HepG2 (cell line): Measurements from ENCODE around the gene FILIP1. TPM values are rescaled to one million over a fixed set of nuclear protein-coding genes. Genes with fewer than 3 reads are reported as not detected.

Experiments
- ATRX ChIP-seq: sonication (generic); formaldehyde crosslinking; IDR thresholded peaks from 2 replicates; pipeline ENCODE4 v1.4.0; 2020; ENCODE audit warnings: missing genetic modification reagents, borderline replicate concordance
- DMAP1 ChIP-seq: IDR thresholded peaks from 2 replicates; pipeline ENCODE4 v1.6.1; 2016
- FOXM1 ChIP-seq: sonication (generic); formaldehyde crosslinking; IDR thresholded peaks from 2 replicates; pipeline ENCODE4 v1.5.0; 2020; ENCODE audit warnings: missing genetic modification reagents
- GTF2F1 ChIP-seq: fragments of 150-350 bp; IDR thresholded peaks from 2 replicates; pipeline ENCODE4 v1.6.1; 2014; ENCODE audit warnings: low read length
- MAFK ChIP-seq, 2 experiments: IDR thresholded peaks in 1 of 2; conservative IDR thresholded peaks in 1 of 2; 2 replicates each; pipeline ENCODE4 v1.6.1; 2011; ENCODE audit warnings: improper control_type of control experiment in 2 of 2, low read length in 2 of 2
- NFE2L1 ChIP-seq: sonication (generic); formaldehyde crosslinking; IDR thresholded peaks from 2 replicates; pipeline ENCODE4 v1.4.0; 2020; ENCODE audit warnings: missing genetic modification reagents, mild to moderate bottlenecking, borderline replicate concordance
- RFX1 ChIP-seq: fragments of 450-650 bp; IDR thresholded peaks from 2 replicates; pipeline ENCODE4 v1.6.1; 2017
- RXRA ChIP-seq: sonication (generic); formaldehyde crosslinking; IDR thresholded peaks from 2 replicates; pipeline ENCODE4 v1.5.1; 2020; ENCODE audit warnings: missing genetic modification reagents
- TBX3 ChIP-seq: fragments of 450-650 bp; IDR thresholded peaks from 2 replicates; pipeline ENCODE4 v1.6.1; 2017; ENCODE audit warnings: antibody characterized with exemption, mild to moderate bottlenecking, inconsistent platforms, borderline replicate concordance
- ZBTB1 ChIP-seq: sonication (generic); formaldehyde crosslinking; IDR thresholded peaks from 2 replicates; pipeline ENCODE4 v1.4.0; 2020; ENCODE audit warnings: missing genetic modification reagents, borderline replicate concordance
- ZNF234 ChIP-seq: sonication (generic); formaldehyde crosslinking; conservative IDR thresholded peaks from 2 replicates; pipeline ENCODE4 v1.5.1; 2020; ENCODE audit warnings: mild to moderate bottlenecking, missing genetic modification reagents
- ZNF280B ChIP-seq: sonication (generic); formaldehyde crosslinking; IDR thresholded peaks from 2 replicates; pipeline ENCODE4 v1.5.0; 2020; ENCODE audit warnings: missing genetic modification reagents, mild to moderate bottlenecking, borderline replicate concordance
- polyA plus RNA-seq, 8 experiments: library from polyadenylated mRNA; depleted of rRNA in 3 of 8; stranded (reverse) in 7 of 8; unstranded in 1 of 8; fragments of >200 nt; fragmentation: Illumina TruSeq in 4 of 8; extraction: Trizol in 4 of 8; gene quantifications; 2 replicates each; pipeline versions ENCODE4 v1.2.1 to v1.2.3, GENCODE V29; 2011 to 2016; ENCODE audit warnings: low read depth in 4 of 8, missing spikeins in 1 of 8, mixed read lengths in 1 of 8; ENCODE audit not compliant: insufficient read depth in 1 of 8
- total RNA-seq, 5 experiments: library from RNA; depleted of rRNA; stranded (reverse); fragments of >200 nt; fragmentation: Illumina TruSeq; extraction: Trizol; gene quantifications; 2 replicates each; pipeline ENCODE4 v1.2.3, GENCODE V29; 2016; ENCODE audit warnings: low read depth in 1 of 5
- TF ChIP-seq, protein P1 (sequence below): sonication (generic); formaldehyde crosslinking; IDR thresholded peaks from 2 replicates; pipeline ENCODE4 v1.9.0; 2022; ENCODE audit warnings: low read depth, missing genetic modification reagents
- TF ChIP-seq, protein P2 (sequence below): IDR thresholded peaks from 2 replicates; pipeline ENCODE4 v1.6.1; 2016; ENCODE audit warnings: low read depth, missing genetic modification reagents, missing compliant biosample characterization
- TF ChIP-seq, protein P3 (sequence below), 2 experiments: sonication (generic) in 1 of 2; formaldehyde crosslinking in 1 of 2; IDR thresholded peaks; 2 replicates each; pipeline versions ENCODE4 v1.4.0 to v1.6.1; 2016 to 2020; ENCODE audit warnings: borderline replicate concordance in 1 of 2, low read depth in 1 of 2, mild to moderate bottlenecking in 1 of 2, missing genetic modification reagents in 1 of 2

The FILIP1 gene
- total and polyA plus RNA-seq, 2 of the 13 experiments (the other 11 are each of a cell fraction or from before 2014, with no cell fraction given): not detected

DNA sequence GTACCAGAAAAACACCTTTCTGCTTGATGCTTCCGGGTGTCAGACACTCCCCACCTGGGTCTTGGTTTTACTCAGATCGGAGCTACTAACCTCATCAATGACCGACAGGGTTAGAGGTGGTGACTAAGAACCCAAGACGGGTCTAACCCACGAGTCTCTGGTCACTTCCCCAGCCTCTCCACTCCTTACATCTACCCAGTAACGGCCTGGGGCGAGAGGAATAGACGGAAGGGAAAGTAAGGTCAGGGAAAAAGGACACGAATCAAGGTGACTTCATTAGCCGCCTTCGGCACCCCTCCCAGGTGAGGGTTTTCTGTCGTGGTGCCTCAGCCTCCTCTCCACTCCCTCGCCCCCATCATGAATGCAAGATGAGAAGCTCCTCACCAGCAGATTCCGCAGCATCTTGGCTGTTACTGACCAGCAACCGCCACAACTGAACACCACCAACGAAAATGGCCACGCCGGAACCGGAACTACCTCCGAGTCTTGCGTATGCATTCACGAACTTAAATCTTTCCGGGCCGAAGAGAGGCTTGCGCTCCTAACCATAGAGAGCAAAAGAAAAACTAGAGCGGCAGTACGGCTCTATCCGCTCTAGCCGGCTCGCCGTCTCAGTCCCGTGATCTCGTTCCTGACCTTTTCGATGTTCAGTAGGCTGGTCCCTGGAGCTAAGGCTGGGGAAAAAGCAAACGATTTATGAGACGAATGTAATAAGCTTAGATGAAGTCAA is 250.1 kb downstream of the FILIP1 start, which contains the start of gene COX7A2 (continued):
- TF ChIP-seq, protein P1, sequence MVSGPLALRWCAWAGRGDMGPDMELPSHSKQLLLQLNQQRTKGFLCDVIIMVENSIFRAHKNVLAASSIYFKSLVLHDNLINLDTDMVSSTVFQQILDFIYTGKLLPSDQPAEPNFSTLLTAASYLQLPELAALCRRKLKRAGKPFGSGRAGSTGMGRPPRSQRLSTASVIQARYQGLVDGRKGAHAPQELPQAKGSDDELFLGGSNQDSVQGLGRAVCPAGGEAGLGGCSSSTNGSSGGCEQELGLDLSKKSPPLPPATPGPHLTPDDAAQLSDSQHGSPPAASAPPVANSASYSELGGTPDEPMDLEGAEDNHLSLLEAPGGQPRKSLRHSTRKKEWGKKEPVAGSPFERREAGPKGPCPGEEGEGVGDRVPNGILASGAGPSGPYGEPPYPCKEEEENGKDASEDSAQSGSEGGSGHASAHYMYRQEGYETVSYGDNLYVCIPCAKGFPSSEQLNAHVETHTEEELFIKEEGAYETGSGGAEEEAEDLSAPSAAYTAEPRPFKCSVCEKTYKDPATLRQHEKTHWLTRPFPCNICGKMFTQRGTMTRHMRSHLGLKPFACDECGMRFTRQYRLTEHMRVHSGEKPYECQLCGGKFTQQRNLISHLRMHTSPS (CRISPR knock-in tag): no peak
- TF ChIP-seq ZNF280B (CRISPR knock-in tag) (peak; percentile 66; the same call in 1 of the 2 replicates), RXRA (peak; percentile 71), GTF2F1 (no peak; the same call in 1 of the 2 replicates), RFX1 (no peak), ZBTB1 (CRISPR knock-in tag) (no peak), TBX3 (no peak), NFE2L1 (CRISPR knock-in tag) (no peak), FOXM1 (CRISPR knock-in tag) (no peak), MAFK (conservative IDR thresholded peaks at IDR 0.05 in 1 of 2, IDR thresholded peaks at IDR 0.05 in 1 of 2; ENCODE audit: low read length in 2 of 2) (no peak), DMAP1 (CRISPR knock-in tag) (peak; percentile 78; the same call in 1 of the 2 replicates), ATRX (CRISPR knock-in tag) (no peak), ZNF234 (no peak)
- TF ChIP-seq, protein P2, sequence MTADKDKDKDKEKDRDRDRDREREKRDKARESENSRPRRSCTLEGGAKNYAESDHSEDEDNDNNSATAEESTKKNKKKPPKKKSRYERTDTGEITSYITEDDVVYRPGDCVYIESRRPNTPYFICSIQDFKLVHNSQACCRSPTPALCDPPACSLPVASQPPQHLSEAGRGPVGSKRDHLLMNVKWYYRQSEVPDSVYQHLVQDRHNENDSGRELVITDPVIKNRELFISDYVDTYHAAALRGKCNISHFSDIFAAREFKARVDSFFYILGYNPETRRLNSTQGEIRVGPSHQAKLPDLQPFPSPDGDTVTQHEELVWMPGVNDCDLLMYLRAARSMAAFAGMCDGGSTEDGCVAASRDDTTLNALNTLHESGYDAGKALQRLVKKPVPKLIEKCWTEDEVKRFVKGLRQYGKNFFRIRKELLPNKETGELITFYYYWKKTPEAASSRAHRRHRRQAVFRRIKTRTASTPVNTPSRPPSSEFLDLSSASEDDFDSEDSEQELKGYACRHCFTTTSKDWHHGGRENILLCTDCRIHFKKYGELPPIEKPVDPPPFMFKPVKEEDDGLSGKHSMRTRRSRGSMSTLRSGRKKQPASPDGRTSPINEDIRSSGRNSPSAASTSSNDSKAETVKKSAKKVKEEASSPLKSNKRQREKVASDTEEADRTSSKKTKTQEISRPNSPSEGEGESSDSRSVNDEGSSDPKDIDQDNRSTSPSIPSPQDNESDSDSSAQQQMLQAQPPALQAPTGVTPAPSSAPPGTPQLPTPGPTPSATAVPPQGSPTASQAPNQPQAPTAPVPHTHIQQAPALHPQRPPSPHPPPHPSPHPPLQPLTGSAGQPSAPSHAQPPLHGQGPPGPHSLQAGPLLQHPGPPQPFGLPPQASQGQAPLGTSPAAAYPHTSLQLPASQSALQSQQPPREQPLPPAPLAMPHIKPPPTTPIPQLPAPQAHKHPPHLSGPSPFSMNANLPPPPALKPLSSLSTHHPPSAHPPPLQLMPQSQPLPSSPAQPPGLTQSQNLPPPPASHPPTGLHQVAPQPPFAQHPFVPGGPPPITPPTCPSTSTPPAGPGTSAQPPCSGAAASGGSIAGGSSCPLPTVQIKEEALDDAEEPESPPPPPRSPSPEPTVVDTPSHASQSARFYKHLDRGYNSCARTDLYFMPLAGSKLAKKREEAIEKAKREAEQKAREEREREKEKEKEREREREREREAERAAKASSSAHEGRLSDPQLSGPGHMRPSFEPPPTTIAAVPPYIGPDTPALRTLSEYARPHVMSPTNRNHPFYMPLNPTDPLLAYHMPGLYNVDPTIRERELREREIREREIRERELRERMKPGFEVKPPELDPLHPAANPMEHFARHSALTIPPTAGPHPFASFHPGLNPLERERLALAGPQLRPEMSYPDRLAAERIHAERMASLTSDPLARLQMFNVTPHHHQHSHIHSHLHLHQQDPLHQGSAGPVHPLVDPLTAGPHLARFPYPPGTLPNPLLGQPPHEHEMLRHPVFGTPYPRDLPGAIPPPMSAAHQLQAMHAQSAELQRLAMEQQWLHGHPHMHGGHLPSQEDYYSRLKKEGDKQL (CRISPR knock-in tag): 0 out of 2 replicates have a peak, but pooled peaks have one; percentile 24
- TF ChIP-seq, protein P3, sequence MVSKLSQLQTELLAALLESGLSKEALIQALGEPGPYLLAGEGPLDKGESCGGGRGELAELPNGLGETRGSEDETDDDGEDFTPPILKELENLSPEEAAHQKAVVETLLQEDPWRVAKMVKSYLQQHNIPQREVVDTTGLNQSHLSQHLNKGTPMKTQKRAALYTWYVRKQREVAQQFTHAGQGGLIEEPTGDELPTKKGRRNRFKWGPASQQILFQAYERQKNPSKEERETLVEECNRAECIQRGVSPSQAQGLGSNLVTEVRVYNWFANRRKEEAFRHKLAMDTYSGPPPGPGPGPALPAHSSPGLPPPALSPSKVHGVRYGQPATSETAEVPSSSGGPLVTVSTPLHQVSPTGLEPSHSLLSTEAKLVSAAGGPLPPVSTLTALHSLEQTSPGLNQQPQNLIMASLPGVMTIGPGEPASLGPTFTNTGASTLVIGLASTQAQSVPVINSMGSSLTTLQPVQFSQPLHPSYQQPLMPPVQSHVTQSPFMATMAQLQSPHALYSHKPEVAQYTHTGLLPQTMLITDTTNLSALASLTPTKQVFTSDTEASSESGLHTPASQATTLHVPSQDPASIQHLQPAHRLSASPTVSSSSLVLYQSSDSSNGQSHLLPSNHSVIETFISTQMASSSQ (IDR thresholded peaks at IDR 0.05; ENCODE audit: low read depth): peak; percentile 62; the same call in 1 of the 2 replicates
- TF ChIP-seq, protein P3 (CRISPR knock-in tag; IDR thresholded peaks at IDR 0.05; ENCODE audit: borderline replicate concordance): peak; percentile 54; the same call in 1 of the 2 replicates
